Muscle of leg (tissue), 11 donors: Measurements from ENCODE around the gene CACNA1D. TPM values are rescaled to one million over a fixed set of nuclear protein-coding genes. Genes with fewer than 3 reads are reported as not detected.

ENCODE experiments used
- DNase-seq: peaks from one replicate; pipeline ENCODE4 v3.0.0; 2013
- H3K27ac ChIP-seq: one replicate; pipeline ENCODE4 v1.5.1; 2013; ENCODE audit warnings: mild to moderate bottlenecking, low read length, control low read depth
- H3K27me3 ChIP-seq: one replicate; pipeline ENCODE4 v1.6.1; 2013; ENCODE audit warnings: low read length; ENCODE audit not compliant: control insufficient read depth, insufficient read depth
- H3K36me3 ChIP-seq: one replicate; pipeline ENCODE4 v1.6.1; 2013; ENCODE audit warnings: low read length; ENCODE audit not compliant: control insufficient read depth, insufficient read depth
- H3K4me1 ChIP-seq: one replicate; pipeline ENCODE4 v1.6.1; 2013; ENCODE audit warnings: low read length; ENCODE audit not compliant: control insufficient read depth, insufficient read depth
- H3K4me3 ChIP-seq: one replicate; pipeline ENCODE4 v1.5.1; 2013; ENCODE audit warnings: low read length, control low read depth
- H3K9me3 ChIP-seq: replicated peaks from 2 replicates; pipeline ENCODE4 v1.6.1; 2013; ENCODE audit warnings: low read depth, low read length; ENCODE audit not compliant: control insufficient read depth
- WGBS: methylation state at CpG from one replicate; pipeline ENCODE4 v1.1.5; 2013; ENCODE audit warnings: missing lambda C conversion rate; ENCODE audit not compliant: insufficient coverage; 5-methylcytosine and 5-hydroxymethylcytosine counted together
- polyA plus RNA-seq, 8 donors: library from polyadenylated mRNA; unstranded; fragments of 120-200 nt; gene quantifications; one replicate each; pipeline versions ENCODE4 v1.2.1 to v1.2.3, GENCODE V29; 2013; ENCODE audit warnings: inconsistent platforms in 1 of 8, low replicate concordance in 1 of 8; ENCODE audit not compliant: insufficient read length in 8 of 8, insufficient read depth in 1 of 8
- total RNA-seq: library from RNA; stranded (reverse); fragments of 120-200 nt; gene quantifications from one replicate; pipeline ENCODE4 v1.2.4, GENCODE V29; 2013

CACNA1D gene
- total and polyA plus RNA-seq, 9 donors = 0.86 to 6.3 (median 2.1) TPM

- no peak overlapping the region for H3K27ac ChIP-seq
- H3K27me3 ChIP-seq = peaks cover 6% of the 10 kb centered on the region
- no peaks in the 10 kb centered on the region for H3K9me3 ChIP-seq
- H3K36me3 ChIP-seq = no peaks in the 10 kb centered on the region
- DNase-seq = no peak
- no CpG with 5 or more reads among the region's 8 CpGs for WGBS
- peaks cover 23% of the 10 kb centered on the region for H3K4me1 ChIP-seq
- no peak overlapping the region for H3K4me3 ChIP-seq
Measured at GRCh38 chr3:53674582-53674981, 180.2 kb downstream of the CACNA1D start.

GRCh38 chr3:53675022-53675697, 180.7 kb downstream of the CACNA1D start:
- Histone ChIP-seq H3K4me3 (no peak overlapping the region), H3K36me3 (no peaks in the 10 kb centered on the region), H3K27ac (no peak overlapping the region), H3K9me3 (no peaks in the 10 kb centered on the region), H3K27me3 (peaks cover 6% of the 10 kb centered on the region), H3K4me1 (peaks cover 27% of the 10 kb centered on the region)
- 93% methylated on average over 2 of the region's 15 CpGs for whole genome bisulfite sequencing
- DNase-seq = no peak

GRCh38 chr3:53675942-53676341, 181.5 kb downstream of the CACNA1D start:
- Histone ChIP-seq H3K27me3 (peaks cover 6% of the 10 kb centered on the region), H3K9me3 (no peaks in the 10 kb centered on the region), H3K27ac (no peak overlapping the region), H3K4me3 (no peak overlapping the region), H3K36me3 (no peaks in the 10 kb centered on the region), H3K4me1 (peaks cover 30% of the 10 kb centered on the region)
- WGBS = 88% methylated on average over 4 of the region's 11 CpGs
- no peak for DNase-seq

- Histone ChIP-seq H3K9me3 (no peaks in the 10 kb centered on the region), H3K4me1 (peaks cover 23% of the 10 kb centered on the region), H3K27ac (no peak overlapping the region), H3K27me3 (peaks cover 4% of the 10 kb centered on the region), H3K4me3 (no peak overlapping the region), H3K36me3 (no peaks in the 10 kb centered on the region)
- no peak for DNase-seq
- no CpG with 5 or more reads among the region's 4 CpGs for WGBS
Measured at GRCh38 chr3:53677413-53677812, 183.0 kb downstream of the CACNA1D start.

GRCh38 chr3:53680028-53680427, 185.6 kb downstream of the CACNA1D start:
- H3K27ac ChIP-seq = peak overlapping the region; percentile 31
- no peaks in the 10 kb centered on the region for H3K27me3 ChIP-seq
- 0% methylated on average over 6 of the region's 6 CpGs for WGBS
- H3K36me3 ChIP-seq = no peaks in the 10 kb centered on the region
- no peak overlapping the region for H3K4me3 ChIP-seq
- peak; percentile 97 for DNase-seq
- H3K4me1 ChIP-seq = peaks cover 6% of the 10 kb centered on the region
- H3K9me3 ChIP-seq = no peaks in the 10 kb centered on the region

GRCh38 chr3:53682807-53683206, 188.4 kb downstream of the CACNA1D start:
- H3K4me1 ChIP-seq = peaks cover 6% of the 10 kb centered on the region
- no peaks in the 10 kb centered on the region for H3K36me3 ChIP-seq
- 30% methylated on average over 3 of the region's 3 CpGs for WGBS
- no peak overlapping the region for H3K27ac ChIP-seq
- H3K27me3 ChIP-seq = no peaks in the 10 kb centered on the region
- DNase-seq = peak; percentile 61
- H3K4me3 ChIP-seq = no peak overlapping the region
- no peaks in the 10 kb centered on the region for H3K9me3 ChIP-seq

- Histone ChIP-seq H3K4me3 (no peak overlapping the region), H3K9me3 (no peaks in the 10 kb centered on the region), H3K36me3 (no peaks in the 10 kb centered on the region), H3K4me1 (peaks cover 6% of the 10 kb centered on the region), H3K27me3 (no peaks in the 10 kb centered on the region), H3K27ac (no peak overlapping the region)
- WGBS = 69% methylated on average over 2 of the region's 6 CpGs
- DNase-seq = no peak
Measured at GRCh38 chr3:53688066-53688465, 193.7 kb downstream of the CACNA1D start.

GRCh38 chr3:53688989-53689388, 194.6 kb downstream of the CACNA1D start:
- Histone ChIP-seq H3K27me3 (peaks cover 2% of the 10 kb centered on the region), H3K27ac (no peak overlapping the region)
- 69% methylated on average over 4 of the region's 5 CpGs for WGBS

GRCh38 chr3:53689681-53690080, 195.3 kb downstream of the CACNA1D start:
- peaks cover 5% of the 10 kb centered on the region for H3K27me3 ChIP-seq
- no peaks in the 10 kb centered on the region for H3K9me3 ChIP-seq
- no peak overlapping the region for H3K4me3 ChIP-seq
- DNase-seq = no peak
- H3K4me1 ChIP-seq = peaks cover 6% of the 10 kb centered on the region
- WGBS = no CpG with 5 or more reads among the region's 2 CpGs
- H3K27ac ChIP-seq = no peak overlapping the region
- H3K36me3 ChIP-seq = no peaks in the 10 kb centered on the region

More at GRCh38 chr3:53688989-53689388, 194.6 kb downstream of the CACNA1D start:
- no peak for DNase-seq
- no peaks in the 10 kb centered on the region for H3K36me3 ChIP-seq
- no peaks in the 10 kb centered on the region for H3K9me3 ChIP-seq
- H3K4me3 ChIP-seq = no peak overlapping the region
- peaks cover 6% of the 10 kb centered on the region for H3K4me1 ChIP-seq

GRCh38 chr3:53690521-53690920, 196.1 kb downstream of the CACNA1D start:
- Histone ChIP-seq H3K9me3 (no peaks in the 10 kb centered on the region), H3K27me3 (peaks cover 5% of the 10 kb centered on the region), H3K4me3 (no peak overlapping the region), H3K27ac (no peak overlapping the region), H3K36me3 (no peaks in the 10 kb centered on the region), H3K4me1 (peaks cover 6% of the 10 kb centered on the region)
- no peak for DNase-seq
- WGBS = 94% methylated on average over 3 of the region's 7 CpGs

- Histone ChIP-seq H3K4me3 (no peak overlapping the region), H3K27me3 (peaks cover 5% of the 10 kb centered on the region), H3K27ac (no peak overlapping the region), H3K4me1 (peaks cover 6% of the 10 kb centered on the region), H3K36me3 (no peaks in the 10 kb centered on the region), H3K9me3 (no peaks in the 10 kb centered on the region)
- no peak for DNase-seq
- WGBS = no CpG with 5 or more reads among the region's 2 CpGs
Measured at GRCh38 chr3:53691349-53691748, 196.9 kb downstream of the CACNA1D start.
